MCF 10A (cell line): ENCODE results near the gene NAGK. TPM values are rescaled to one million over a fixed set of nuclear protein-coding genes. Genes with fewer than 3 reads are reported as not detected.

Source experiments
- BruUV-seq: library from RNA; stranded (reverse); fragments of 400-500 nt; replicated peaks from 2 replicates; lab custom pipeline; 2021; lab: Mats Ljungman, UMichigan
- CTCF ChIA-PET: fragments of 300-600 bp; sonication (Branson Sonifier 250); formaldehyde crosslinking; extraction: SDS; loops from one replicate; lab custom pipeline; 2021; ENCODE audit warnings: antibody characterized with exemption, inconsistent platforms; lab: Yijun Ruan, JAX
- POLR2A ChIA-PET: fragments of 300-600, 350-650 bp; sonication (Branson Sonifier 250); formaldehyde crosslinking; extraction: SDS; loops from one replicate; lab custom pipeline; 2020; ENCODE audit warnings: antibody characterized with exemption, inconsistent platforms; lab: Yijun Ruan, JAX
- DNase-seq: peaks from one replicate; pipeline ENCODE4 v3.0.0-alpha.2; 2018; ENCODE audit not compliant: unreplicated experiment
- H3K27ac Mint-ChIP-seq: one replicate; pipeline ENCODE4 v1.8.0; 2022; ENCODE audit warnings: mild to moderate bottlenecking, low read depth, mixed read lengths; ENCODE audit not compliant: unreplicated experiment
- H3K27me3 Mint-ChIP-seq: one replicate; pipeline ENCODE4 v1.8.0; 2022; ENCODE audit warnings: mixed read lengths; ENCODE audit not compliant: insufficient read depth, unreplicated experiment
- H3K36me3 Mint-ChIP-seq: one replicate; pipeline ENCODE4 v1.8.0; 2022; ENCODE audit warnings: mild to moderate bottlenecking, moderate library complexity, mixed read lengths; ENCODE audit not compliant: insufficient read depth, unreplicated experiment
- H3K4me1 Mint-ChIP-seq: one replicate; pipeline ENCODE4 v1.8.0; 2022; ENCODE audit warnings: mixed read lengths; ENCODE audit not compliant: insufficient read depth, unreplicated experiment
- H3K4me3 Mint-ChIP-seq: one replicate; pipeline ENCODE4 v1.8.0; 2022; ENCODE audit warnings: mild to moderate bottlenecking, moderate library complexity, mixed read lengths; ENCODE audit not compliant: unreplicated experiment
- H3K9me3 Mint-ChIP-seq: one replicate; pipeline ENCODE4 v1.8.0; 2022; ENCODE audit warnings: mixed read lengths; ENCODE audit not compliant: unreplicated experiment
- intact Hi-C: fragments of 100-400 bp; cut with micrococcal nuclease; formaldehyde crosslinking; loops from 2 replicates; pipeline ENCODE4 v1.14.1; 2022
- total RNA-seq: library from RNA; stranded (reverse); gene quantifications from 2 replicates; pipeline ENCODE4 v1.2.3, GENCODE V29; 2022
- TF ChIP-seq, protein P1 (sequence below): fragments of 200-600 bp; IDR thresholded peaks from one replicate; pipeline ENCODE4 v1.8.0; 2022; ENCODE audit warnings: antibody characterized with exemption, mild to moderate bottlenecking; ENCODE audit not compliant: unreplicated experiment

NAGK gene
- total RNA-seq, 1 experiment from 2014 or later: 30.9 TPM

DNA sequence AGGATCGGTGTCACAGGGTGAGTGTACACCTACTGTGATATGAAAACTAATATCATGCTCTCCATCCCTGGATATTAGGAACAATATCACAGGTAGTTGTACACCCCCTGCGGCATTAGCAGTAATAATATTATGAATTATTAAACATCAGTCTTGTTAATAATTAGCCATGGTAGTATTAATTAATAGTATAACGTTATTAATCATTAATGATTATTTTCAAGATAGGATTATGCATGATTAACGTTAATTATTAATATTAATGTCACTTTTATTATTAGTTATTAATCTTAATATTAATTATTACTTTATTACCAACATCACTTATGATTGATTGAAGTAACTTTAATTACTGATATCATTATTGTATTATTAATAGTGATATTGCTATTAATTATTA lies 26.2 kb upstream of the NAGK start:
- BruUV-seq: no TSS peak
- Mint-ChIP-seq H3K9me3 (no peaks in the 10 kb centered on the region), H3K36me3 (no peaks in the 10 kb centered on the region), H3K4me3 (no peak overlapping the region), H3K27me3 (peaks cover 25% of the 10 kb centered on the region), H3K27ac (no peak overlapping the region), H3K4me1 (peaks cover 5% of the 10 kb centered on the region)
- intact Hi-C loops: no loop called here
- TF ChIP-seq, protein P1, sequence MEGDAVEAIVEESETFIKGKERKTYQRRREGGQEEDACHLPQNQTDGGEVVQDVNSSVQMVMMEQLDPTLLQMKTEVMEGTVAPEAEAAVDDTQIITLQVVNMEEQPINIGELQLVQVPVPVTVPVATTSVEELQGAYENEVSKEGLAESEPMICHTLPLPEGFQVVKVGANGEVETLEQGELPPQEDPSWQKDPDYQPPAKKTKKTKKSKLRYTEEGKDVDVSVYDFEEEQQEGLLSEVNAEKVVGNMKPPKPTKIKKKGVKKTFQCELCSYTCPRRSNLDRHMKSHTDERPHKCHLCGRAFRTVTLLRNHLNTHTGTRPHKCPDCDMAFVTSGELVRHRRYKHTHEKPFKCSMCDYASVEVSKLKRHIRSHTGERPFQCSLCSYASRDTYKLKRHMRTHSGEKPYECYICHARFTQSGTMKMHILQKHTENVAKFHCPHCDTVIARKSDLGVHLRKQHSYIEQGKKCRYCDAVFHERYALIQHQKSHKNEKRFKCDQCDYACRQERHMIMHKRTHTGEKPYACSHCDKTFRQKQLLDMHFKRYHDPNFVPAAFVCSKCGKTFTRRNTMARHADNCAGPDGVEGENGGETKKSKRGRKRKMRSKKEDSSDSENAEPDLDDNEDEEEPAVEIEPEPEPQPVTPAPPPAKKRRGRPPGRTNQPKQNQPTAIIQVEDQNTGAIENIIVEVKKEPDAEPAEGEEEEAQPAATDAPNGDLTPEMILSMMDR: no peak
- POLR2A ChIA-PET: no interaction called here
- CTCF ChIA-PET: no interaction called here
- no peak for DNase-seq

GRCh38 chr2:71043531-71044407 lies 24.7 kb upstream of the NAGK start:
- intact Hi-C loops: no loop called here
- ChIA-PET POLR2A (no interaction called here), CTCF (no interaction called here)
- TF ChIP-seq, protein P1: no peak
- peaks cover 5% of the 10 kb centered on the region for H3K4me1 Mint-ChIP-seq
- no peak overlapping the region for H3K27ac Mint-ChIP-seq
- no peaks in the 10 kb centered on the region for H3K36me3 Mint-ChIP-seq
- no peak for DNase-seq
- H3K4me3 Mint-ChIP-seq: no peak overlapping the region
- BruUV-seq: no TSS peak
- H3K27me3 Mint-ChIP-seq: peaks cover 10% of the 10 kb centered on the region
- no peaks in the 10 kb centered on the region for H3K9me3 Mint-ChIP-seq

GRCh38 chr2:71045151-71045550 lies 23.3 kb upstream of the NAGK start:
- ChIA-PET POLR2A (interaction anchor here (0.5 kb wide), 1 partner anchor 399 kb away, joined by 3 read pairs; no protein-coding TSS in a partner anchor), CTCF (interaction anchor here (0.6 kb wide), 1 partner anchor 434 kb away, joined by 3 read pairs; no protein-coding TSS in a partner anchor)
- Mint-ChIP-seq H3K4me1 (peaks cover 5% of the 10 kb centered on the region), H3K36me3 (no peaks in the 10 kb centered on the region), H3K27me3 (peaks cover 10% of the 10 kb centered on the region), H3K9me3 (no peaks in the 10 kb centered on the region), H3K27ac (no peak overlapping the region), H3K4me3 (no peak overlapping the region)
- TF ChIP-seq, protein P1: no peak
- no TSS peak for BruUV-seq
- intact Hi-C loops: no loop called here
- no peak for DNase-seq

DNA sequence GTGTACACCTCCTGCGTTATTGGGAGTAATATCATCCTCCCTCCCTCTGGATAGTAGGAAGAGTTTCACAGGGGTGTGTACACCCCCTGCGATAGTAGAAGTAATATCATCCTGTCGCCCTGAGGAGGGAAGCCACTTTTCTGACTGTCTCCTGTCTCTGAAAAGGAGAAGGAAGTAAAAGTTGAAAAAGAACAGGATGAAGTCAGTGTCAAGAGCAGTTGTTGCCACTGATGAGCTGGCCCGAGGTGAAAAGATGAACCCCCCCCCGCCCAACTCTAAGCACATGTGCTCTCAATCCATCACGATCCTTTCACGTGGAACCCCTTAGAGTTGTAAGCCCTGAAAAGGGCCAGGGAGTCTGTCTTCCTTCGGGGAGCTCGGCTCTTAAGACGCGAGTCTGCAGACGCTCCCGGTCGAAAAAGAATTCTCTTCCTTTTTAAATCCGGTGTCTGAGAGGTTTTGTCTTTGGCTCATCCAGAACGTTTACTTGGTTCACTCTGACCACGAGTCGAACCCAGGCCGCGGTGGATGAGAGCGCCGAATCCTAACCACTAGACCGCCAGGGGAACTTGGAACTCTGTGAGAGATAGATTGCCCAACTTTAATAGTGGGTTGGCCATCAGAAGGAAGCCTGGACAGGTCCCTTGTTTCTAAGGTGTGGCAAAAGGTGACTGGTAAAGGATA lies 22.4 kb upstream of the NAGK start:
- Mint-ChIP-seq H3K4me3 (no peak overlapping the region), H3K4me1 (peaks cover 5% of the 10 kb centered on the region), H3K27me3 (peaks cover 10% of the 10 kb centered on the region), H3K36me3 (no peaks in the 10 kb centered on the region), H3K27ac (no peak overlapping the region), H3K9me3 (no peaks in the 10 kb centered on the region)
- no peak for DNase-seq
- BruUV-seq: no TSS peak
- intact Hi-C loops: no loop called here
- POLR2A ChIA-PET: interaction anchor here (0.5 to 1.2 kb wide), 3 partner anchors 21 to 399 kb away, joined by 3 read pairs; no protein-coding TSS in a partner anchor
- TF ChIP-seq, protein P1: no peak
- CTCF ChIA-PET: interaction anchor here (0.6 kb wide), 2 partner anchors 44 to 433 kb away, joined by 3 read pairs; no protein-coding TSS in a partner anchor
